Adrenal gland (tissue), 5 donors: ENCODE data around the gene GDAP1L1.

Experiments
- CTCF ChIP-seq, 6 experiments: fragments of 450-650 bp in 4 of 6; fragments of 200-600 bp in 2 of 6; sonication (generic) in 1 of 6; IDR thresholded peaks; 1 replicate in 5 of 6; 2 replicates in 1 of 6; pipeline versions ENCODE4 v1.5.1 to v1.8.0; 2016 to 2021; ENCODE audit warnings: antibody characterized with exemption in 6 of 6, mild to moderate bottlenecking in 2 of 6, moderate library complexity in 1 of 6
- POLR2A ChIP-seq, 2 donors: fragments of 450-650 bp; IDR thresholded peaks; one replicate each; pipeline ENCODE4 v1.6.1; 2017; ENCODE audit warnings: antibody characterized with exemption in 2 of 2, mild to moderate bottlenecking in 2 of 2, moderate library complexity in 1 of 2
- donor health status: DM: no; HTN: no; CAD: no.

- TF ChIP-seq CTCF (IDR thresholded peaks at IDR 0.05) (peak; percentile 58 to 81 (median 75)), POLR2A (IDR thresholded peaks at IDR 0.05) (no peak)
Measured at GRCh38 chr20:44215125-44215524, 32.0 kb upstream of the GDAP1L1 start.
